Loucy (cell line): ENCODE results near the gene WDR11.

Source experiments
- H2AFZ ChIP-seq: fragments of 200-600 bp; sonication (generic); 2 replicates; pipeline ENCODE4 v1.6.0; 2016; ENCODE audit warnings: antibody characterized with exemption, mild to moderate bottlenecking, low read length, moderate library complexity
- H3F3A ChIP-seq: fragments of 200-600 bp; 2 replicates; pipeline ENCODE4 v1.6.0; 2016; ENCODE audit warnings: antibody characterized with exemption, low read depth, mild to moderate bottlenecking
- H3K27me3 ChIP-seq: fragments of 200-600 bp; sonication (generic); 2 replicates; pipeline ENCODE4 v1.6.1; 2014; ENCODE audit warnings: low read length, mild to moderate bottlenecking; ENCODE audit not compliant: insufficient read depth, poor library complexity, severe bottlenecking
- H3K36me3 ChIP-seq: fragments of 200-600 bp; sonication (generic); 2 replicates; pipeline ENCODE4 v1.6.1; 2016; ENCODE audit warnings: low read length; ENCODE audit not compliant: insufficient read depth
- H3K4me1 ChIP-seq: fragments of 200-600 bp; sonication (generic); 2 replicates; pipeline ENCODE4 v1.5.1; 2014; ENCODE audit warnings: low read length, mild to moderate bottlenecking; ENCODE audit not compliant: insufficient read depth, poor library complexity, severe bottlenecking
- H3K4me2 ChIP-seq: fragments of 200-600 bp; sonication (generic); 2 replicates; pipeline ENCODE4 v1.6.0; 2014; ENCODE audit warnings: antibody characterized with exemption, low read length, low read depth, mild to moderate bottlenecking; ENCODE audit not compliant: poor library complexity, severe bottlenecking
- H3K4me3 ChIP-seq: fragments of 200-600 bp; sonication (generic); 2 replicates; pipeline ENCODE4 v1.5.1; 2014; ENCODE audit warnings: low read length, mild to moderate bottlenecking, mixed read lengths; ENCODE audit not compliant: poor library complexity, severe bottlenecking
- H3K79me2 ChIP-seq: fragments of 200-600 bp; sonication (generic); 2 replicates; pipeline ENCODE4 v1.6.1; 2014; ENCODE audit warnings: low read length; ENCODE audit not compliant: insufficient read depth
- H3K9ac ChIP-seq: fragments of 200-600 bp; sonication (generic); 2 replicates; pipeline ENCODE4 v1.6.0; 2014; ENCODE audit warnings: mild to moderate bottlenecking, low read depth, low read length, moderate library complexity; ENCODE audit not compliant: poor library complexity, severe bottlenecking
- H3K9me2 ChIP-seq: fragments of 200-600 bp; sonication (generic); replicated peaks from 2 replicates; pipeline ENCODE4 v1.6.1; 2016; ENCODE audit warnings: low read depth, low read length, mixed read lengths
- H3K9me3 ChIP-seq: fragments of 200-600 bp; sonication (generic); 2 replicates; pipeline ENCODE4 v1.6.1; 2014; ENCODE audit warnings: mild to moderate bottlenecking, antibody characterized with exemption, low read length, low read depth; ENCODE audit not compliant: insufficient read depth
- H4K20me1 ChIP-seq: fragments of 200-600 bp; sonication (generic); 2 replicates; pipeline ENCODE4 v1.6.0; 2014; ENCODE audit warnings: antibody characterized with exemption, low read length, mild to moderate bottlenecking; ENCODE audit not compliant: insufficient read depth, poor library complexity, severe bottlenecking
- EZH2phosphoT487 ChIP-seq: fragments of 200-600 bp; IDR thresholded peaks from 2 replicates; pipeline ENCODE4 v1.6.1; 2018; ENCODE audit warnings: antibody characterized with exemption, mild to moderate bottlenecking, moderate library complexity, borderline replicate concordance
- TF ChIP-seq, protein P1 (sequence below): fragments of 200-600 bp; sonication (generic); conservative IDR thresholded peaks from 2 replicates; pipeline ENCODE4 v1.5.1; 2014; ENCODE audit warnings: mild to moderate bottlenecking, antibody characterized with exemption, low read length

WDR11 gene

DNA sequence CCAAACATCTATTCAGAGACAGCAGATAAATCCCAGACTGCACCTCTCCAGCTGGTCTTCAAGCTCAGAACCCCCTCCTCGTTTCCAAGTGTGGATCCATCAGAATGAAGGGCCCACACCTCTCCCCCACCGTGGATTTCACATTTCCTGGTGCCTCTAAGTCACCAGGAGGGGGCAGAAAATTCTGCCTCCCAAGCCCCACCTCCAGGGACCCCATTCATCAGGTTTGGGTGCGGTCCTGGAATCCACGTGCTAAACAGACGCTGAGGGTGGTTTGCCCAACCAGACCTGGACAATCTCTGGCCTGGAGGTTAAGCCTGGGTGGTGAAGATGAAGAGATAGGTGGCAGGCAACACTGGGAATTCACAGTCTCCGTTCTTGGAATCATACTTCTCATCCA lies 92.4 kb downstream of the WDR11 start:
- H3K9me2 ChIP-seq = no peaks in the 10 kb centered on the region
- H3K36me3 ChIP-seq = no peaks in the 10 kb centered on the region
- no peak overlapping the region for H3K4me3 ChIP-seq
- TF ChIP-seq, protein P1, sequence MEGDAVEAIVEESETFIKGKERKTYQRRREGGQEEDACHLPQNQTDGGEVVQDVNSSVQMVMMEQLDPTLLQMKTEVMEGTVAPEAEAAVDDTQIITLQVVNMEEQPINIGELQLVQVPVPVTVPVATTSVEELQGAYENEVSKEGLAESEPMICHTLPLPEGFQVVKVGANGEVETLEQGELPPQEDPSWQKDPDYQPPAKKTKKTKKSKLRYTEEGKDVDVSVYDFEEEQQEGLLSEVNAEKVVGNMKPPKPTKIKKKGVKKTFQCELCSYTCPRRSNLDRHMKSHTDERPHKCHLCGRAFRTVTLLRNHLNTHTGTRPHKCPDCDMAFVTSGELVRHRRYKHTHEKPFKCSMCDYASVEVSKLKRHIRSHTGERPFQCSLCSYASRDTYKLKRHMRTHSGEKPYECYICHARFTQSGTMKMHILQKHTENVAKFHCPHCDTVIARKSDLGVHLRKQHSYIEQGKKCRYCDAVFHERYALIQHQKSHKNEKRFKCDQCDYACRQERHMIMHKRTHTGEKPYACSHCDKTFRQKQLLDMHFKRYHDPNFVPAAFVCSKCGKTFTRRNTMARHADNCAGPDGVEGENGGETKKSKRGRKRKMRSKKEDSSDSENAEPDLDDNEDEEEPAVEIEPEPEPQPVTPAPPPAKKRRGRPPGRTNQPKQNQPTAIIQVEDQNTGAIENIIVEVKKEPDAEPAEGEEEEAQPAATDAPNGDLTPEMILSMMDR = no peak
- no peak for TF ChIP-seq EZH2phosphoT487
- H3K9me3 ChIP-seq = no peaks in the 10 kb centered on the region
- H3K79me2 ChIP-seq = no peaks in the 10 kb centered on the region
- H3K4me2 ChIP-seq = no peak overlapping the region
- no peak overlapping the region for H3K9ac ChIP-seq
- H3F3A ChIP-seq = no peaks in the 10 kb centered on the region
- H3K27me3 ChIP-seq = no peaks in the 10 kb centered on the region
- H3K4me1 ChIP-seq = no peaks in the 10 kb centered on the region
- peak overlapping the region; percentile 73 for H2AFZ ChIP-seq
- H4K20me1 ChIP-seq = no peaks in the 10 kb centered on the region

DNA sequence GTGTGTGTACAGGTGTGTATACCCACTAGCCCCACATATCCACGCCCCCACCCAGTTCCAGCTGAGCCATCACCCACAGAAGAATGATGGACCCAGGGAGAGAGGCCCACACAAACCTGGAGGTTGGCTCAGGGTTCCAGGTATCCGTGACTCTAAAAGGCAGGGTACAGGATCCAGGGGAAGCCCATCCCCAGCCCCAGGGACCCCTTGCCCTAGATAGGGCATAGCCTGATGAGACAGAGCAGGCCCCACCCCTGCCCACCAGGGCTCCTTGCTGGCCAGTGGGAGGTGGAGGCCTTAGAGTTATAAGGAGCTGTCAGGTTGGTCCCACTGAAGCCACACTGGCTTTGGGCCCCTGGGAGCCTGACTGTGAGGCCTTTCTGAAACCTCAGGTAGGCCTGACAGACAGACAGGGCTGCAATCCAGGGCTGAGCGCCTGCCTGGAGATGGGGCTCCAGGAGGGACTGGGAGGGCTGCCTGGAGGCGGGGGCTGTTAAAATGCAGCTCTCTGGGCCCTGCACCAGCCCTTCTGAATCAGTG lies 93.5 kb downstream of the WDR11 start:
- TF ChIP-seq EZH2phosphoT487 = no peak
- TF ChIP-seq, protein P1 = no peak
- no peaks in the 10 kb centered on the region for H3K9me2 ChIP-seq
- H3K27me3 ChIP-seq = no peaks in the 10 kb centered on the region
- no peak overlapping the region for H3K4me3 ChIP-seq
- H3K9me3 ChIP-seq = no peaks in the 10 kb centered on the region
- no peak overlapping the region for H3K9ac ChIP-seq
- H3K4me1 ChIP-seq = no peaks in the 10 kb centered on the region
- no peaks in the 10 kb centered on the region for H3F3A ChIP-seq
- no peaks in the 10 kb centered on the region for H3K36me3 ChIP-seq
- H3K4me2 ChIP-seq = no peak overlapping the region
- no peaks in the 10 kb centered on the region for H4K20me1 ChIP-seq
- H3K79me2 ChIP-seq = no peaks in the 10 kb centered on the region
- no peak overlapping the region for H2AFZ ChIP-seq

DNA sequence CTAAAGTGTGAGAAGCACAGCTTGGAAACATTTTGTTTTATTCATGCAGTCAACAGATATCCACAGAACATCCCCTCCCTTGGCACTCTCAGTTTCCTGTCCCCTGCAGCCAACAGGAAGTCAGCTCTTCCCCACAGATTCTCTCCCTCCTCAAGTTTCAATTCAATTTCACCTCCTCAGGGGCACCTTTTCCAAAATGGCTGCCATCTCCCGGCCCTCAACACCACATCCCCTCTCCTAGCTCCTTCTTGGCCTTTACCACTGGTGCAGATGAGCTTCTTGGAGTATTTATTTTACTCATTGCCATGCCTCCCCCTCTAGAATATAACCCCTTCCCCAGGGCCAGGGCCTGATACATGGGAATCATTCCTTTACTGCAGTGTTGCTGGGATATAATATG lies 94.0 kb downstream of the WDR11 start:
- TF ChIP-seq, protein P1 = no peak
- TF ChIP-seq EZH2phosphoT487 = no peak
- Histone ChIP-seq H3K4me1 (no peaks in the 10 kb centered on the region), H3K4me3 (no peak overlapping the region), H3K79me2 (no peaks in the 10 kb centered on the region), H2AFZ (no peak overlapping the region), H3F3A (no peaks in the 10 kb centered on the region), H3K27me3 (no peaks in the 10 kb centered on the region), H4K20me1 (no peaks in the 10 kb centered on the region), H3K4me2 (no peak overlapping the region), H3K9ac (no peak overlapping the region), H3K36me3 (no peaks in the 10 kb centered on the region), H3K9me3 (no peaks in the 10 kb centered on the region), H3K9me2 (no peaks in the 10 kb centered on the region)
